Esophagus squamous epithelium (tissue), 4 donors: ENCODE data around the gene DST.

ENCODE experiments used
- POLR2A ChIP-seq, 4 donors: fragments of 450-650 bp; IDR thresholded peaks; one replicate each; pipeline ENCODE4 v1.6.1; 2017; ENCODE audit warnings: antibody characterized with exemption in 4 of 4, mild to moderate bottlenecking in 4 of 4, moderate library complexity in 3 of 4
- TF ChIP-seq, protein P1 (sequence below), 6 experiments: fragments of 450-650 bp in 4 of 6; fragments of 200-600 bp in 2 of 6; sonication (generic) in 2 of 6; IDR thresholded peaks; one replicate each; pipeline ENCODE4 v1.5.1; 2016 to 2019; ENCODE audit warnings: antibody characterized with exemption in 6 of 6, mild to moderate bottlenecking in 4 of 6, moderate library complexity in 4 of 6

DNA sequence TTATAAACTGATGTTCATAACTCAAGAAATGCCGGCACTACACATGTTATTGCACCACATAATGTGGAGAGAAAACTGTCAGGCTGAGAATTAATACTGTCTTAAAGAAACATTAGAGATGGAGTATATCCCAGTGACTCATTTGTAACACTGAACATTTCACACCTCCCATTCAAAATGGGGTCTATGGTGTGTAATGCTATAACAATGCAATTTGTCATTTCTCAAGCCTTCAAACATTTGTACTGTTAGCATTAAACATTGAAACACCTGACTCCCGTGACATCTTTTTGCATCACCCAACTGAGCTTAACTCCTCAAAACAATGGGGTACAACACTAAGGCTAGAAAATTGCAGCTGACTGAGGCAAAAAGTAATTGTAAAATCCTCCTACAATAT lies 151.7 kb downstream of the DST start:
- TF ChIP-seq, protein P1, sequence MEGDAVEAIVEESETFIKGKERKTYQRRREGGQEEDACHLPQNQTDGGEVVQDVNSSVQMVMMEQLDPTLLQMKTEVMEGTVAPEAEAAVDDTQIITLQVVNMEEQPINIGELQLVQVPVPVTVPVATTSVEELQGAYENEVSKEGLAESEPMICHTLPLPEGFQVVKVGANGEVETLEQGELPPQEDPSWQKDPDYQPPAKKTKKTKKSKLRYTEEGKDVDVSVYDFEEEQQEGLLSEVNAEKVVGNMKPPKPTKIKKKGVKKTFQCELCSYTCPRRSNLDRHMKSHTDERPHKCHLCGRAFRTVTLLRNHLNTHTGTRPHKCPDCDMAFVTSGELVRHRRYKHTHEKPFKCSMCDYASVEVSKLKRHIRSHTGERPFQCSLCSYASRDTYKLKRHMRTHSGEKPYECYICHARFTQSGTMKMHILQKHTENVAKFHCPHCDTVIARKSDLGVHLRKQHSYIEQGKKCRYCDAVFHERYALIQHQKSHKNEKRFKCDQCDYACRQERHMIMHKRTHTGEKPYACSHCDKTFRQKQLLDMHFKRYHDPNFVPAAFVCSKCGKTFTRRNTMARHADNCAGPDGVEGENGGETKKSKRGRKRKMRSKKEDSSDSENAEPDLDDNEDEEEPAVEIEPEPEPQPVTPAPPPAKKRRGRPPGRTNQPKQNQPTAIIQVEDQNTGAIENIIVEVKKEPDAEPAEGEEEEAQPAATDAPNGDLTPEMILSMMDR (IDR thresholded peaks at IDR 0.05): no peak
- TF ChIP-seq POLR2A (IDR thresholded peaks at IDR 0.05): no peak
